ENCODE data around the gene ZFP36L1.

The ZFP36L1 gene

DNA sequence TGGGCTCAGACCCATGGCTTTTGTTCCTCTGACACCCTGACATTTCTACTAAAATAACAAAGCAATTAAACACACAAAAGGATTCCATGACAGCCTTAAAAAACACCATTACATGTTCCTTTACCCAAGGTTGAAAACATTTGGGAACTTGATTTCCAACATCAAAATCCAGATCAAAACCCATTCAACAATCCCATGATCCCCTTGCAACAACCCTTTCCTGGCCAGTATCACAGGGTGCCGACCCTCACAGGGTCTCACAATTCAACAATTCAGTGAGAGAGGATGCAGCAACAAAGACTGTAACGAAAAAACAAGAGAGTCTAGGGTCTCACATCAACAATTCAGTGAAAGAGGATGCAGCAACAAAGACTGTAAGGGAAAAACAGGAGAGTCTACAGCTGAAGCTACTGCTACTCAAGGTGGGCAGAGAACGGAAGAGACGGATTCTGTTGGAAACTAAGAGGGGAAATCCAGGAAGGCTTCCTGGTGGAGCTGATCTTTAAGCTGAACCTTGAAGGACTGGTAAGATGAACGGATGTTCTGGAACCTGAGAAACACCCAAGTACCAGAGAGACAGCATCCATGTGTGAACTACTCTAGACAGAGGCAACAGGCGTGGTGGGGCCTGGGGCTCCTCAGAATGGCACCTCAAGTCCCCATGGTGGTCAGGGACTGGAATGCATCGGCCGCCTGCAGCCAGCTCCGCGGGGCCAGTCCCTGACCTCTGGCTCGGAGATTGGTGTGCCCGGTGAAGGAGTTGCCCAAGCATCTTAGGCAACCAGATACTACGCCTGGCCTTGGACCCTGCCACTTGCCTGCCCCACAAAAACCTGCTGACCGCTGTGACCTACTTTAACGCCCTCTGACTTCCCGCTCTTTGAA lies 22.7 kb upstream of the ZFP36L1 start:
- peak overlapping the region; percentile 13 for H4K12ac ChIP-seq (ENCODE audit: low read depth, low read length)
- H2AK5ac ChIP-seq (ENCODE audit: low read length), result peak overlapping the region; percentile 94
- peak overlapping the region; percentile 96 for H3K14ac ChIP-seq (ENCODE audit: low read length)
- no peak overlapping the region for H3K9ac ChIP-seq (ENCODE audit: low read length)
- H3K36me3 ChIP-seq (ENCODE audit: control insufficient read depth in 1 of 2, insufficient read depth in 2 of 2, low read length in 2 of 2), result no peaks in the 10 kb centered on the region
- no CpG with 5 or more reads among the region's 16 CpGs for WGBS (ENCODE audit: extremely low coverage, insufficient coverage, insufficient read length)
- H2BK120ac ChIP-seq (ENCODE audit: insufficient read depth, low read length, poor library complexity), result peak overlapping the region; percentile 99
- peak overlapping the region; percentile 72 for H2AFZ ChIP-seq (ENCODE audit: insufficient read depth, low read length, poor library complexity)
- no peaks in the 10 kb centered on the region for H3K27me3 ChIP-seq (ENCODE audit: insufficient read depth, low read length)
- H3K79me1 ChIP-seq (ENCODE audit: low read length), result peaks cover 38% of the 10 kb centered on the region
- no peak overlapping the region for H3K4me3 ChIP-seq (ENCODE audit: low read depth, low read length)
- H2BK12ac ChIP-seq (ENCODE audit: low read length), result peak overlapping the region; percentile 92
- peak overlapping the region; percentile 85 for H4K8ac ChIP-seq (ENCODE audit: low read depth, low read length)
- peak overlapping the region; percentile 93 for H3K27ac ChIP-seq (ENCODE audit: low read depth, low read length)
- no peak overlapping the region for H3K23ac ChIP-seq (ENCODE audit: low read length)
- peaks cover 37% of the 10 kb centered on the region in 2 experiments for H3K4me1 ChIP-seq (ENCODE audit: control insufficient read depth in 1 of 2, insufficient read depth in 2 of 2, low read length in 2 of 2)
- H4K91ac ChIP-seq (ENCODE audit: low read depth, low read length), result peak overlapping the region; percentile 98
- peak overlapping the region; percentile 93 for H3K18ac ChIP-seq (ENCODE audit: low read length)
- peak overlapping the region; percentile 94 for H2BK5ac ChIP-seq (ENCODE audit: low read depth, low read length, poor library complexity)
- DNase-seq, result no peak
- H3K4me2 ChIP-seq (ENCODE audit: low read length), result no peak overlapping the region
- H3K4ac ChIP-seq (ENCODE audit: low read depth, low read length), result peak overlapping the region; percentile 96
- H3K79me2 ChIP-seq (ENCODE audit: control insufficient read depth, insufficient read depth, low read length, poor library complexity), result peaks cover 14% of the 10 kb centered on the region
- no peaks in the 10 kb centered on the region for H3K9me3 ChIP-seq (ENCODE audit: insufficient read depth, low read depth, low read length)

DNA sequence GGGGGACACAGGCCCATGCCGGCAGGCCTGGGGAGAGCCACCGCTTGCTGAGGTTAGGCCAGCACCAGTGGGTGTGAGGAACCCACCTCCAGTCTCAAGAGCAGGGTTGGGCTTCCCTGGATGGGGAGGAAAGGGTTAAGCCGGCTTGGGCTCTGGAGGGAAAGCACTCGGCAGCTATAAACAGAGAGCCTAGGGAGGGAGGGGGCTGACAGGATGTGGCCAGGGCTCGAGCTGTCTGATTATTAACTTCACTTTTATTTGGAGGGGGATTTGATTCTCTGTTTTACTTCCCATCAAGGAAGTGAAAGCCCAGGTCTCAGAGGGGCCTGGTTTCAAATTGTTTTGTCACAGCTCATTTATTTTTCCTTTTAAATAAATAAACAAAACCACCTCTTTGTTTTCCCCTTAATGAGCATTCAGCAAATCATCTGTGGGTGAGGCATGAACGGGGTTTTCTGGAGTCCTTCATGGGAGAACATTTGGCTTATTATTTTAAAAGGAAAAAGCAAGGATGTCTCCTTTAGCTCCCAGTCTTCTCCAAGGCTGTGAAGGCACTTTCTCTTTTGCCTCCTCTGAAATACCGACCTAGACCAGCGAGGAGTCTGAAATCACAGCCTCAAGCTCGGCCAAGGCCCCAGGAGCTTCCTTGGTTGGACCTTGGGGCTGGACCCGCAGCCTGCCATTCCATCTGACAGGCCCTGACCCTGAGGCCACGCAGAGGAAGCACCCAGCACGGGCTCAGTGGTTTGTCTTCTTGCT lies 21.9 kb upstream of the ZFP36L1 start:
- Histone ChIP-seq H3K4me2 (ENCODE audit: low read length) (peak overlapping the region; percentile 30), H2AFZ (ENCODE audit: insufficient read depth, low read length, poor library complexity) (peak overlapping the region; percentile 72), H4K8ac (ENCODE audit: low read depth, low read length) (peak overlapping the region; percentile 85), H3K4ac (ENCODE audit: low read depth, low read length) (peak overlapping the region; percentile 96), H3K4me3 (ENCODE audit: low read depth, low read length) (no peak overlapping the region), H3K23ac (ENCODE audit: low read length) (no peak overlapping the region), H3K14ac (ENCODE audit: low read length) (peak overlapping the region; percentile 96), H3K18ac (ENCODE audit: low read length) (peak overlapping the region; percentile 93), H4K91ac (ENCODE audit: low read depth, low read length) (peak overlapping the region; percentile 98), H3K27me3 (ENCODE audit: insufficient read depth, low read length) (no peaks in the 10 kb centered on the region), H2BK5ac (ENCODE audit: low read depth, low read length, poor library complexity) (peak overlapping the region; percentile 94), H3K79me2 (ENCODE audit: control insufficient read depth, insufficient read depth, low read length, poor library complexity) (peaks cover 14% of the 10 kb centered on the region), H3K36me3 (ENCODE audit: control insufficient read depth in 1 of 2, insufficient read depth in 2 of 2, low read length in 2 of 2) (no peaks in the 10 kb centered on the region), H3K4me1 (ENCODE audit: control insufficient read depth in 1 of 2, insufficient read depth in 2 of 2, low read length in 2 of 2) (peaks cover 31 to 32% of the 10 kb centered on the region in 2 experiments), H2BK12ac (ENCODE audit: low read length) (peak overlapping the region; percentile 95), H3K27ac (ENCODE audit: low read depth, low read length) (peak overlapping the region; percentile 93), H3K9me3 (ENCODE audit: insufficient read depth, low read depth, low read length) (no peaks in the 10 kb centered on the region), H2AK5ac (ENCODE audit: low read length) (peak overlapping the region; percentile 94), H4K12ac (ENCODE audit: low read depth, low read length) (peak overlapping the region; percentile 50), H3K9ac (ENCODE audit: low read length) (peak overlapping the region; percentile 24), H3K79me1 (ENCODE audit: low read length) (peaks cover 34% of the 10 kb centered on the region), H2BK120ac (ENCODE audit: insufficient read depth, low read length, poor library complexity) (peak overlapping the region; percentile 99)
- WGBS (ENCODE audit: extremely low coverage, insufficient coverage, insufficient read length), result no CpG with 5 or more reads among the region's 12 CpGs
- DNase-seq, result peak; percentile 94

DNA sequence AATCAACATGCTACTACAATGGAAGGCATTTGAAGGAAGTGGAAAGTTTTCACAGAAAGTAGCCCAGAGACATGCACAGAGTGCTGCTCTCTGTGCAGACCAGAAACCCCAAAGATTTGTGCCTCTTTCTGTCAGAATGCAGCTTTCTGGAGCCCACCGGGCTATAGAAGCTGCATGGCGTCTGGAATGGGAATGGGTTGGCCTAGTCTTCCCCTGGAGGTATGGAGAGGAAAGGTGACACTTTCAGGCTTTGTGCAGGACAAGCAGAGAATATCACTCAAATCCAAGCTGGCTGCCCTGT lies 21.3 kb upstream of the ZFP36L1 start:
- H3K23ac ChIP-seq (ENCODE audit: low read length), result no peak overlapping the region

DNA sequence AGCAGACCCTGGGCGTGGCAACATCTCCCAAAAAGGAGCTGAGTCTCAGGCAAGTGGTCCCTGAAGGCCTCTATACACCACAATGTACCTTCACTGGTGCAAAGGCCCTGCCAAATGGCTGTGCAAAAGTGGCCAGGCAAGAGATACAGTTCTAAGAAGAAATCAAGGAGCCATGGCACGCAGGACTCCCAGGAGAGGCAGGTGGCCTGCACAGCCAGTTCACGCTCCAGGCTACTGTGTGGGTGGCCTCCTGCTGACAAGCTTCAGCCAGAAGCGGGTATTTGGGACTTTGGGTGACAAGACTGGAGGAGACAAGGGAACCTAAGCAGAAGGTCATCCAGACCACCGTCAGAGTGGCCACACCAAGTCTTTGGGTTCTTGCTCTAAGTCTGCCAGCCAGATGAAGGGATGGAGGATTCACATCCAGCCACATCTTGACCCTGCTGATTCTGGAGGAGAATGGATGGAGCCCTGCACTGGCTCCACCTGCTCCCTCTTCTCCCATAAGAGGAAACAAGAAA lies 20.5 kb upstream of the ZFP36L1 start:
- Histone ChIP-seq H3K79me1 (ENCODE audit: low read length) (peaks cover 34% of the 10 kb centered on the region), H3K14ac (ENCODE audit: low read length) (no peak overlapping the region), H3K18ac (ENCODE audit: low read length) (peak overlapping the region; percentile 2), H2BK120ac (ENCODE audit: insufficient read depth, low read length, poor library complexity) (peak overlapping the region; percentile 61), H3K9ac (ENCODE audit: low read length) (no peak overlapping the region), H3K4me3 (ENCODE audit: low read depth, low read length) (no peak overlapping the region), H3K23ac (ENCODE audit: low read length) (no peak overlapping the region), H3K27ac (ENCODE audit: low read depth, low read length) (no peak overlapping the region), H4K8ac (ENCODE audit: low read depth, low read length) (no peak overlapping the region), H2AFZ (ENCODE audit: insufficient read depth, low read length, poor library complexity) (peak overlapping the region; percentile 19), H2BK5ac (ENCODE audit: low read depth, low read length, poor library complexity) (peak overlapping the region; percentile 84), H3K4me2 (ENCODE audit: low read length) (no peak overlapping the region), H3K4ac (ENCODE audit: low read depth, low read length) (peak overlapping the region; percentile 34), H3K4me1 (ENCODE audit: control insufficient read depth in 1 of 2, insufficient read depth in 2 of 2, low read length in 2 of 2) (peaks cover 26 to 27% of the 10 kb centered on the region in 2 experiments), H3K27me3 (ENCODE audit: insufficient read depth, low read length) (no peaks in the 10 kb centered on the region), H3K9me3 (ENCODE audit: insufficient read depth, low read depth, low read length) (no peaks in the 10 kb centered on the region), H3K79me2 (ENCODE audit: control insufficient read depth, insufficient read depth, low read length, poor library complexity) (peaks cover 14% of the 10 kb centered on the region), H3K36me3 (ENCODE audit: control insufficient read depth in 1 of 2, insufficient read depth in 2 of 2, low read length in 2 of 2) (no peaks in the 10 kb centered on the region), H2BK12ac (ENCODE audit: low read length) (peak overlapping the region; percentile 83), H4K12ac (ENCODE audit: low read depth, low read length) (no peak overlapping the region), H2AK5ac (ENCODE audit: low read length) (peak overlapping the region; percentile 42), H4K91ac (ENCODE audit: low read depth, low read length) (peak overlapping the region; percentile 87)
- peak in 1 of 2 donors; percentile 27 for DNase-seq
- WGBS (ENCODE audit: extremely low coverage, insufficient coverage, insufficient read length), result no CpG with 5 or more reads among the region's 5 CpGs

More for the DNA sequence above, 21.3 kb upstream of the ZFP36L1 start:
- Histone ChIP-seq H3K36me3 (ENCODE audit: control insufficient read depth in 1 of 2, insufficient read depth in 2 of 2, low read length in 2 of 2) (no peaks in the 10 kb centered on the region), H3K4me2 (ENCODE audit: low read length) (peak overlapping the region; percentile 30), H3K9me3 (ENCODE audit: insufficient read depth, low read depth, low read length) (no peaks in the 10 kb centered on the region), H2BK120ac (ENCODE audit: insufficient read depth, low read length, poor library complexity) (peak overlapping the region; percentile 74), H2AK5ac (ENCODE audit: low read length) (peak overlapping the region; percentile 49), H3K4me1 (ENCODE audit: control insufficient read depth in 1 of 2, insufficient read depth in 2 of 2, low read length in 2 of 2) (peaks cover 26 to 27% of the 10 kb centered on the region in 2 experiments), H3K14ac (ENCODE audit: low read length) (peak overlapping the region; percentile 75), H3K4ac (ENCODE audit: low read depth, low read length) (peak overlapping the region; percentile 37), H3K27me3 (ENCODE audit: insufficient read depth, low read length) (no peaks in the 10 kb centered on the region), H2BK12ac (ENCODE audit: low read length) (peak overlapping the region; percentile 95), H3K4me3 (ENCODE audit: low read depth, low read length) (no peak overlapping the region), H3K18ac (ENCODE audit: low read length) (peak overlapping the region; percentile 85), H3K79me2 (ENCODE audit: control insufficient read depth, insufficient read depth, low read length, poor library complexity) (peaks cover 14% of the 10 kb centered on the region), H2AFZ (ENCODE audit: insufficient read depth, low read length, poor library complexity) (peak overlapping the region; percentile 33), H4K12ac (ENCODE audit: low read depth, low read length) (peak overlapping the region; percentile 21), H3K79me1 (ENCODE audit: low read length) (peaks cover 34% of the 10 kb centered on the region), H3K9ac (ENCODE audit: low read length) (peak overlapping the region; percentile 24), H4K8ac (ENCODE audit: low read depth, low read length) (peak overlapping the region; percentile 75), H2BK5ac (ENCODE audit: low read depth, low read length, poor library complexity) (peak overlapping the region; percentile 84), H3K27ac (ENCODE audit: low read depth, low read length) (peak overlapping the region; percentile 93), H4K91ac (ENCODE audit: low read depth, low read length) (peak overlapping the region; percentile 87)
- DNase-seq, result no peak
- no CpG with 5 or more reads among the region's 2 CpGs for WGBS (ENCODE audit: extremely low coverage, insufficient coverage, insufficient read length)
